Measurements from ENCODE around the gene ARRDC4.
A peak's percentile ranks its signal among the peaks of the same experiment; 100 is the strongest.
"Not testable (repeated sequence)": the region's sequence is repeated elsewhere in the genome, so short reads cannot be mapped to it uniquely, and the experiment has no call there.

Gene ARRDC4

DNA sequence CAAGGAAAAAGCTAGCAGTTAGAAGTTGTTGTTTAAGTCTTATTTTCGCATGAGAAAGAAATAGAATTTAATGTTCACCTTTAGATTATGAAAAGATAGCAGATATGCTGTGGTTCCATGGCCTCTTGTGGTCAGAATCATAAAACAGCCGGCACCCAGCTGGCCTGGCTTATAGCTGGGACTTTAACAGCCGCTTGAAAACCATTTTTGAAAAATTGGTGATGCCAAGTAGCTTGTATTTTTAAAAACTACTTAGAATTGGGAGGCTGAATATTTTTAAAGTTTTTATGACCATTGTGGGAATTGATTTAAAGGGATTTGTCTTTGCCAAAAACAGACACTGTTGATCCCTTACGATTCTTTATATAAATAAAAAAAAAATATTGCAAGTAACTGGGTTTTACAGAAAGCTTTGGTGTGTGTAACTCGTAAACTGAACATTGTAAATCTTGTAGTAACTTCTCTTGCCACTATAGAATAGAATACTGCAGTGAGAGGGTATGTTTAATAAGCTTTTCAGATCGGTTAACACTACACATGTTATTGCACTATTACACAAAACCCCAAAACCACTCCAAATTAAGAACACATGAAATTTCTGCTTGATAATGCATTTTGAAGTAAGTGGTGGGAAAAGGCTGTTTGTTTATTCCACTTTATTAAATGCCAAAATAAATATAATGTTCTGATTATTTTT, 6.6 kb downstream of the ARRDC4 start:
- no peak for DNase-seq

DNA sequence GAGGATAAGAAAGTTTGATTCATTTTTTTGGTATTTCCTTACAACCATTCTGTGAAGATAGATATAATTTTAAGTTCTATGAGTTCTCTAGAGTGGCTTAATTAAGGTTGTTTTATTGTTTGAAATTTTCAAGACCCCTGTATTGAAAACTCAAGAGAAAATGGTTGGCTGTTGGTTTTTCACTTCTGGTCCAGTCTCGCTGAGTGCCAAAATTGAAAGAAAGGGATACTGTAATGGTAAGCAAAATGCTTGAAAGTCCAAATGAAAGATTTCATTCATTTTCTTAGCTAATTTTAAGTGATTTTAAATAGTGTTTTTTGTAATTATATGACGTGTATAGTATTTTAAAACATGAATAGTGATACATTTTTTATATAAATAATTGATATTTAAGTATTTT, 7.4 kb downstream of the ARRDC4 start:
- no peak for DNase-seq

DNA sequence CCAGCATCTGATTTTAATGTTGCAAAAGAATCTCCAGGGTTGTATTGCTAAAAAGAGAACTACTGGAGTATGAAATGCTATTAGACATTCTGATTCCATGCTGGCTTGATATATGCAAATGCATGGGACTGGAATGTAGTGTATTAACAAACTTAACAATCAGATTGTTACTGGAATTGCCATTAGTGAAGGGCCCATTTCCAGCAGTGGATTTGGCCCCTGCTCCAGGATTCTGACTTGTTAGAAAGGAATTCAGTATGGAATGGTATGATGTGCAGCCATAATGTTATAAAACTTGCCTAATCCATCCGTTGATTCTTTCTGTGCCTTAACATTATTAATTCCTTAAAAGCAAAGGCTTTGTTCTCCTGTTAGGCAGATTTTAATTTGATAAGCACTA, 7.9 kb downstream of the ARRDC4 start:
- DNase-seq, result no peak

DNA sequence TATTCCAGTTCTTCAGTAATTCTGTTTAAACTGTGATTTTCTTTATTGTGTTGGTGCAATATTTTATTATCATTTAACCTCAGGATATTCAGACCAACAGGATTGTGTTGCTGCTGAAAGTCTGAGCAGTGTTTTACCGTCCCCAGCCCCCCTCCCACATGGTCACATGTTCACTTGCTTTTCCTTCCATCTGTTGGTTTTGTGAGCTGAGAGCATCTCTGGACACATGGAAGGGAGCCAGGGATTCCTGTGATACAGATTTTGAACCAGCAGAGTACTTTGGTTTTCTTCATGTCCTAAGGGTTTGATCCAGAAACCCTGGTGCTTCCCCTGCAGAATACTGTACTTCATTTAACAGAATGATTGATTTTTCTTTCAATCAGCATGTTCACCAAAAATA, 11.9 kb downstream of the ARRDC4 start:
- DNase-seq, result peak; percentile 2

DNA sequence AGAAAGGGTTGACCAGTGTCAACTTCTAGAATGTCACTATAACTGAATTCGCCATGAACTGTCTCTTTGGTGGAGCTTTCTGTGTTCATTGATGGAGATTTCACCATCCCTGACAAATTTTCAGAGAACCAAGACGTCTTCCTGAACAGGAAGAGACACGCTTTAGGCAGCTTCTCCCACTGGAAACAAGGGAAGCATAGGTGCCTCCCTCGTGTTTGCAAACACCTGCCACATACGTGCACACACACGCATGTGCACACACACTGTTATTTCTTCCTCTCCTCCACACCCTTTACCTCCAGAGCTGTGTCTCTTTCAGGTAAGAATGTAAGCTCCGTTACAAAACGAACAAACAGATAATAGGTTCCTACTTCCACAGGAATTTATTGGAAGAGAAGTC, 15.6 kb downstream of the ARRDC4 start:
- DNase-seq, result no peak

DNA sequence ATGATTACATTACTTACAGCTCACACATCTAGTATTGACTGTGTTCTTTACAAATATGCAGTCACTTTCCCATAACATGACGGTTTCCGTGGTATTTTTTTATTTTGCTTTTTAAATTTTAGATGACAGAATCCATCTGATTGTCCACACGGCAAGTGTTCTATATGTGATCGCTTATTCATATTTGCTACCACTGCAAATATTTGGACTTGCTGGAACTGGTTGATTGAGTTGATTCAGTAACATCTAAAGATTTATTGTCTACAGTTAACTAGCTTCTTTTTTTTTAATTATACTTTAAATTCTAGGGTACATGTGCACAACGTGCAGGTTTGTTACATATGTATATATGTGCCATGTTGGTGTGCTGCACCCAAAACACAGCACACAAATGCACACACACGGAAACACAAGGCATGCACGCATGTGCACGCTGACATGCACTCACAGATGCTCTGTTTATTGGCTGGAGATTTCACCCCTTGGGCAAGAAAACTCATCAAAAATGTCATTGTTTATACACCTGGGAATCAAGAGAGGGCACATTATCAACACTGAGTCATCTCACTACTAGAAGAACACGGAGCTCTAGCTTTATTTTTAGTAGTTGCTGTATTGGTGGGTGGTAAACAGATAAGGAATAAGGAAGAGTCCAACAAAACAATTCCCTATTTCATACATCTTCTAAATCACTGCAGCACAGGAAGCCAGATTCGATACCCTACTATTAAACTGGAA, 16.4 kb downstream of the ARRDC4 start:
- no peak for DNase-seq

DNA sequence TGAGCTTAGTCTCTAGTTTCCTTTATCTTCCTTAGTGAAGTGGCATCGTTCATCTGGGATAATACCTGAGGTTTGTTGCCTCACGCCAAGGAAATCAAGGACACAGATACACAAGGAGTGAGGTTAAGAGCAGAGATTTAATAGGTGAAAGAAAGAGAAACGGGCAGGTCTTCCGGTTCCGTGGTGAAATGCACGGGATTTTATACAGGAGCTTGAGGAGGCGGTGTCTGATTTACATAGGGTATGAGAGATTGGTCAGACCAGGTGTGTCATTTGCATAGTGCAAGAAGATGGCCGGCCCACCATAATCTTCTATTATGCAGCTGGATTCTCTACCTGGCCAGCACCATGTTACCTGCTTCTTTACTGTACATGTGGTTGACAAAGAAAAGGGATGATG, 17.2 kb downstream of the ARRDC4 start:
- DNase-seq, result peak; percentile 68

DNA sequence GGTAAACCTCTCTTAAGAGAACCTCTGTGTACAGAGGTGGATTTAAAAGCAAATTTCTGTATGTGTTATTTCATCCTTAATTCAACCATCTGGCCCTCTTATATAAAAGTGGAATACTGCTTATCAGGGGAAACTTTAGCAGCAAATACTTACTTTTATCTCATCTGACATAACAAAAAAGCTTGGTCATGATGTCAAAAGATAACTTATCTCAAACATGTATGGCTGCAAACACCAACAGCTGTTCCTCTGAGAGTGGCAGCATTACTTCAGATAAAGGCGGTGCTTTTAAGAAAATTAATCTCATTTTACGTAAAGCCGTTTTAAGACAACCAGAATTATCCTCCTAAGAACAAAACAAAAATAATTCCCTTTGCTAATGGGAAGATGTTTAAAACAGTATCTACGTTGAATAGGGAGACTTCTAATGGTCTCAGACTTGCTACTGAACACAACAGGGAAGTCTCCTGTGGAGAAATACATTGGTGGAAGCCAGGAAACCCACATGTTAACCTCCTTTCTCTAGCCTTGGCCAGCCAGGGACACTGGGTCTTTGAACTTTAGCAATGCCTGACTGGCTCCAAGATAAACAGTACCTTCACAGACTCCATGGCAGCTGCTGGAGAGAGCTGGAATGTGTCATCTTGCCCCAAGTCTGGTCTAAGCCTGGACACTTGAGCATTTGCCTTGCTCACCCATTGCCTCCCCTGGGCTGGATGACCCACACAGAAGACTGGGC, 18.1 kb downstream of the ARRDC4 start:
- DNase-seq, result no peak

DNA sequence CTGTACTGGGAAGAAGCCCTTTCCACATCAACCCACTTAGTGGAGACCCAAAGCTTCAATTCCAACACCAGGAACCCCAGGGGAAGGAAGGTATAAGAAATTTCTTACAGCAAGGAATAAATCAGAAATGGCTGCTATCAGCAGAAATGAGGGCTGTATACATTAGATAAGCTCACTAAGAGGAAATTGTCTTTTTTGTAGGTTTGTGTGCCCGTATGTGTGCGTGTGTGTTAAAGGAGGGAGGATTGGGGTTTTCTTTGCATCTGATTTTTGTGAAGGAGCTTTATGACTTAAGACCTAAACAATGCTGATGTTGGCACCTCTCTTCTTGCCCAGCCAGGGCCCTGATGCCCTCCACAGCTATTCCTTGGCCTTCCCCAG, 18.6 kb downstream of the ARRDC4 start:
- no peak for DNase-seq

DNA sequence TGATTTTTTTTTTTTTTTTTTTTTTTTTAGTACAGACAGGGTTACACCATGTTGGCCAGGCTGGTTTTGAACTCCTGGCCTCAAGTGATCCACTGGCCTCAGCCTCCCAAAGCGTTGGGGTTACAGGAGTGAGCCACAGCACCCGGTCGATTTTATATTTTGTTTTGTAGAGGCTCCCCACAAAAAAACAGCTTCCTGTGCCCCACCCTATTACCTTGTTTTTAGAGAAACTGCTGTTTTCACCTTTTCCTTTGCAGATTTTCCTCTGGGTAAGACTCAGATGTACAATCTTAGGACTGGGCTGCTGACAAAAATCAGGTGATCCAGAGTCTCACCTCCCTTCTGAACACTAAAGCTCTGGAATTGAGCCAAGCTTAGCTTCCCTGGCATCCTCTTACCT, 20.6 kb downstream of the ARRDC4 start:
- DNase-seq, result no peak

DNA sequence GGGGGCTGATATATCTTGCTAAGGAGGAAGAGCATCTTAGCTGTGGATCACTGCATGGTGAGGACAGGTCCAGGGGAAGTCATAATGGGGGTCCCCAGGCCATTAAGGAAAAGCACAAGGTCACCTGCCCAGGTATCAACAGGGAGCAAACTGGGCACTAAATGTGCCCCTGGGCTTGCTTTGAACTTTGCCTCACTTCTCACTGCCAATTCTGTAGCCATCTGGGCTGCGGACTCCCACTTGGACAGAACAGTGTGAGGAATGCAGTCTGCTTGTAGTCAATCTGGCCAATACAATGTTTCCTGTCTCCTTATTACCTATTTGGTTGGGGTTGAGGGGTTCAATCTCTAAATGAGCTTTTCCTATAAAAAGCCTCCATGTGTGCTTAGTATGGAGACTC, 21.3 kb downstream of the ARRDC4 start:
- no peak for DNase-seq

DNA sequence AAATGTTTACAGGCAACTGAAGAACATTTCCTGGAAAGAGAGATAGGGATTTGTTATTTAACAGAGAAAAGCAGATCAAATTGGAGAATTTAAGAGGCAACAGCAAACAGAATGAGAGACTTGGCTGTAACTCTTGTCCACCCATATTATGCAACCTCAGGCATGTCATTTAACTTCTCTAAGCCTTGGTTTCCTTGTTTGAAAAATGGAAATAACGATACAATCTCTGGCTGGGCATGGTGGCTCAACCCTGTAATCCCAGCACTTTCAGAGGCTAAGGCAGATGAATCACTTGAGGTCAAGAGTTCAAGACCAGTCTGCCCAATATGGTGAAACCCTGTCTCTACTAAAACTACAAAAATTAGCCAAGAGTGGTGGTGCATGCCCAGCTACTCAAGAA, 23.7 kb downstream of the ARRDC4 start:
- no peak for DNase-seq

DNA sequence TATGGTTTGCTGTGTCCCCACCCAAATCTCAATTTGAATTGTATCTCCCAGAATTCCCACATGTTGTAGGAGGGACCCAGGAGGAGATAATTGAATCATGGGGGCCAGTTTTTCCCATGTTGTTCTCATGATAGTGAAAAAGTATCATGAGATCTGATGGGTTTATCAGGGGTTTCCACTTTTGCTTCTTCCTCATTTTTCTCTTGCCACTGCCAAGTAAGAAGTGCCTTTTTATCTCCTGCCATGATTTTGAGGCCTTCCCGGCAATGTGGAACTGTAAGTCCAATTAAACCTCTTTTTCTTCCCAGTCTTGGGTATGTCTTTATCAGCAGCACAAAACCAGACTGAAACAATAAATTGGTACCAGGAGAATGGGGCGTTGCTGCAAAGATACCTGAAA, 25.5 kb downstream of the ARRDC4 start:
- not testable (repeated sequence) for DNase-seq

DNA sequence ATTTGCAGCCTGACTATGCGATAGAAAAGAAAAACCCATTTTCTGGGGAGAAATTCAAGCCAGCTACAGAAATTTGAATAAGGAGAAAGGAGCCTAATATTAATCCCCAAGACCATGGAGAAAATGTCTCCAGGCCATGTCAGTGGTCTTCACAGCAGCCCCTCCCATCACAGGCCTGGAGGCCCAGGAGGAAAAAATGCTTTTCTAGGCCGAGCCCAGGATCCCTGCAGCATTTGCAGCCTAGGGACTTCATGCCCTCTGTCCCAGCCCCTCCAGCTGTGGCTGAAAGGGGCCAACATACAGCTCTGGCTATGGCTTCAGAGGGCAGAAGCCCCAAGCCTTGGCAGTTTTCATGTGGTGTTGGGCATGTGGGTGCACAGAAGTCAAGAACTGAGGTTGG, 26.3 kb downstream of the ARRDC4 start:
- DNase-seq, result no peak

DNA sequence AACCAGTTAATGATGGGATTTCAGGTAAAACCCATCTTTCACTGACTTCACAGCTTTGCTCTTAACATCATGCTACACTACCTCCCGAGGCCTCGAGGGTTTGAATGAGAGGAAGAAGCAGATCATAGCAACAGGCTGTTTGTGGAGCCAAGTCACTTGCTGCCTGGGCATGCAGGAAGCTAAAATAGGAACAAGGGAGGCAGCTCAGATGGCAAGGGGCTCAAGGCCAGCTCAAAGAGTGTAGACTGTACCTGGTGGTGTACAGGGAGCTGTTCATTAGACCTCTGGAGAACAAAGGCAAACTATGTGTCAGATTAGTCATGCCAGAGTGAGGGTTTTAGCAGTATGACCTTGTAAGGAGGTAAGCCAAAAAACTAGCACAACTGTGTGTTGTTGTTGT, 28.8 kb downstream of the ARRDC4 start:
- no peak for DNase-seq

DNA sequence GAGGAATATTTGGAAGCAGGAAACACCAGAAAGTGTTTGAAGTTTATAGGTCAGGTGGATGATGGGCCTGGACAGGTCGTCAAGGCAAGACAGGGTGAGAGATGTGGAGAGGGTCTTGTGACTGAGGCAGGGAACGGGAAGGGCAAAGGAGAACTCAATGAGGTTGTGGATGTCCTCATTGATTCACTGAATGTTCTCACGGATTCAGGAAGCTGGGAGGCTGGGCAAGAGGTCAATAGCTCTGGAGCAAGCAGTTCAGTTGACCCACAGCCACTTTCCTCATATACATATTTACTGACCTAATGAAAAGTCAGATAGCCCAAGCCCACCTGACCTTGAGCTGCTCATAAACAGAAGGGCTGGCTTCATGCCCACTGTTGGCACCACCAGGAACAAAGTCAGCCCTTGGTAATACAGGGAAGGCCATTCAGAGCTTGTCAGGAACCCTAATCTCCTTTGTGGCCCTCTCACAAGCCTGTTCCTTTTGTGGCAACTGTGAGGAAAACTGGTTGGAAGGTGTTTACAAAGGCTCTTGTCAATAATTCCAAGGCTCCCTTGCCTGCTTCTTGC, 31.6 kb downstream of the ARRDC4 start:
- no peak for DNase-seq

DNA sequence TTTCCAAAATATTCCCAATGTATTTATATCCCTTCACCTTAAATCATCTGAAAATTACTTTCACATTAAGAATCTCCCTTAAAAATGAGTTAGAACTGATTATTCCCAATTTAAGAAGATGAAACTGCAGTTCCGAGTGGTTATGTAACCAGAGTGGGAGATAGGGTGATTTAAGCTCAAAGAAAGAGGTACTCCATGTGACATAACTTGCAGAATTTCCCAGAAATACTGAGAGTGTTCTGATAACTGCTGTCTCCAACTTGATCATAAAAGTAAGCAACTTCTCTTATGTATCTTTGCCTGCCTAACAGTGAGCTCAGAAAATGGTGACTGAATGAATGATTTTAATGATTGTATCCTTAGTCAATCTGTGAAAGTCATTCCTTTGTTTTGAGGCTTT, 32.3 kb downstream of the ARRDC4 start:
- DNase-seq, result no peak

DNA sequence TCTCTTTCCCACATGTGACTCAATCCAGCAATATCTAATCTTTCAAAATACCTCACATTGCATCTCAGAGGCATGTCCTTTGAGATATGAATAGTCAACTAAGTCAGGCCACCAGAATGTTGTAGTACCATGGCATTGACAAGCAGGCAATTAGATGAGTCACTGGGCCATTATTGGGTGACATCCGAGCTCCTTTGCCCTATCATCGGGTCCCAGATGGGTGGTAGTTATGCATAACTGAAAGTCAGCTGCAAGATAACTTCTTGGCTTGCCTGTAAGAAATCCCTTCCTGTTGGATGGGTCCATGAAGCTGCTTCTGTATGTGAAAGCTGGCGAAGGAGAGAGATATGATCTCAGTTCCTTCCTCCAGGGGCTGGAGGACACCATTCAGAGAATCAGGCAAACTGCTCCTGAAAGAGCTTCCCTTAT, 32.8 kb downstream of the ARRDC4 start:
- peak; percentile 8 for DNase-seq

DNA sequence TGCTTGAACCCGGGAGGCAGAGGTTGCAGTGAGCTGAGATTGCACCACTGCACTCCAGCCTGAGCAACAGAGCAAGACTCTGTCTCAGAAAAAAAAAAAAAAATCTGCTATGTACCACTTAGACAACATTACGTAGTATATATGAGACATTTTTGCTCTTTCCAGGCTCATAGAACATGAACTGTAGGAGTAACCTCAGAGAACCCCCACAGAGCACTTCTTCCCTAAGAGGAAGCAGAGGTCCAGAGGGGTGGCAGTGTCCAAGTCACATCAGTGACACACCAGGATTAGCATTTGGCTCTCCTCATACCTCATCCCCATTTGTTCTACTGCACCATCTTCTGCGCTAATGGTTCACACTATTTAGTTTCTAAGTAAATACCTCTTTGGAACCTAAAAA, 33.7 kb downstream of the ARRDC4 start:
- DNase-seq, result no peak

DNA sequence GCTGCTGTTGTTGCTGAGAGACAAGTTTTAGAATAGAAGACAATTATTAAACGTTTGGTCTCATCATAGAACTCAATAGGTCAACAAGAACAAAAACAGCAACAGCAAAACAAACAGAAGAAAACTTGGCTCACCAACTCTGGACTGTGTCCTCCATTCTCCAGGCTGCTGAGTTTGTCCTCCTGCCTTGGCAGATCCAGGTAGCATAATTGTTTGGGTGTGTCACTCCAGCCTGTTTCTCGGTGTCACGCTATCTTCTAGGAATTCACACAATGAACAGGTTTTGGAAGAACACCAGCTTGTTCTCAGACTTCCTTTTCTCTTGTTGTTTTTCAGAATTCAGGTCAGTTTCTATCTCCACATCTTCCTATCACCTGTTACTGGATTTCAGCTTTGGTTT, 34.7 kb downstream of the ARRDC4 start:
- no peak for DNase-seq

DNA sequence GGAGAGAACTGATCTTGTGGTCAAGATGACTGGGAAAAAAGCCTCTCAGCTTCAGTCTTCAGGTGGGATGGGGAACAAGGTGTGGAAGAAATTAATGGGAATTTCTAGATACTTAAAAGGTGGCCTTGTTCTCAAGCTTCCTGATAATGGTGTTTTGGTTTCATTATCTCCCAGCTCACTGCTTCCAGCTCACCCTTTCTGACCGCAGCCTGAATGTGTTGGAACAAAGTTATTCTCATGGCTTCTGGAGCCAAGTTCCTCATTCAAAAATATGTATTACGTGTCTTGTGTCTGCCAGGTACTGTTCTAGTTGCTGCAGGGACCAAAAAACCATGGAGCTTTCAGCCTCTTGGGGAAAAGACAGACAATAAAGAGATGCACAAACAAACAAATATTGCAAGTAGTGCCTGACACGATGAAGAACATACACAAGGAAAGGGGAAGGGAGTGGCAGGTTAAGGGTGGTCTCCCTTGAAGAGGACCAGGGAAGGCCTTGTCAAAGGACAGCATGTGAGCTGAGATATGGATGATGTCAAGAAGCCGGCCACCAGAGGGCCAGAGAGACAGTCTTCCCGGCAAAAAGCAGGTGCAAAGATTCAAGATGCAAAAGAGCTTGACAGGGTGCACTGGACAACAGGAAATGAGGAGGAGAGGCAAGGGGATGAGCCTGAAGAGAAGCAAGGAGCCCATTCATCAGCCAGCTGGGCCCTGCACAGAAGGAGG, 35.5 kb downstream of the ARRDC4 start:
- peak; percentile 29 for DNase-seq

DNA sequence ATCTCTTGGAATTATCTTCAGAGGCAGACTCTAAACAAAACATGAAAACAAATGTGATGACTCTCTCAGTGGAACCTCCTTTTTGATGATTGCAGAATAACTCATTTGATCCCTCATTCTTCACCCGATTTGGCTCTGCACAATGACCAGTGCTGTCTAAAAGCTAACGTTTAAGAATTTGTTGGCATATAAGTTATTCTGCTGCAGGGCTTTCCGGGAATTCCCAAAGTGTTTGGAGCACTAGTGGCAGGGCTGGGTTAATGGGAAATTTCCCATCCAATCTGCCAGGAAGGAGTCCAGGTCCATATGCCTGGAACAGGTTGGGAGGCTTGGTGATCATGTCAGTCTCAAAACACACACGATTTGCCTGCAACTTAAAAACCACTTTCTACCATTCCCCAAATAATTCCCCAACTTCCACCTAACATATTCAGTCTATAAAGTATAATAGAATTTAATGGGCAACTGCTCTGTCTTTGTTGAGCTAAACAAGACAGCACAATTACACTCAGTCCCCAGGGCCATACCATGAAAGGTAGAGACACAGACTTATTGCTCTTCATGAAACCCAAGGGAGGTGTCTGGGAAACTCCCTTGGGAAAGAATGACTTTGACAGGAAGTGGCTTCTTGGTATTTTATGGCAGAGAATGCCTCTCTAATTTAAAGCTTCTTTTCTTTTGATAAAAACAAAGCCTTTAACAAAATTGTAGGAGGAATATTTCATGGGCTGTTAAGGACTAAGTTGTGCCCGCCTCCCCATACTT, 38.0 kb downstream of the ARRDC4 start:
- DNase-seq, result peak; percentile 25
